Coronary artery (tissue), 2 donors: ENCODE data around the gene FOS.

ENCODE experiments used
- DNase-seq: peaks from one replicate; pipeline ENCODE4 v3.0.0-alpha.2; 2017; ENCODE audit warnings: low spot score
- H3K27ac ChIP-seq, 2 donors: fragments of 200-600 bp; sonication (generic); one replicate each; pipeline ENCODE4 v1.5.1; 2016 to 2019
- H3K4me3 ChIP-seq: fragments of 200-600 bp; sonication (generic); 2 replicates; pipeline ENCODE4 v1.5.1; 2016; ENCODE audit warnings: mild to moderate bottlenecking, moderate library complexity
- TF ChIP-seq, protein P1 (sequence below): fragments of 200-600 bp; sonication (generic); IDR thresholded peaks from one replicate; pipeline ENCODE4 v1.5.1; 2019; ENCODE audit warnings: antibody characterized with exemption

Gene FOS

GRCh38 chr14:75295061-75295461 lies 16.4 kb downstream of the FOS start:
- H3K4me3 ChIP-seq, result peak overlapping the region; percentile 89
- H3K27ac ChIP-seq, result peak overlapping the region; percentile 83 to 96
- TF ChIP-seq, protein P1, sequence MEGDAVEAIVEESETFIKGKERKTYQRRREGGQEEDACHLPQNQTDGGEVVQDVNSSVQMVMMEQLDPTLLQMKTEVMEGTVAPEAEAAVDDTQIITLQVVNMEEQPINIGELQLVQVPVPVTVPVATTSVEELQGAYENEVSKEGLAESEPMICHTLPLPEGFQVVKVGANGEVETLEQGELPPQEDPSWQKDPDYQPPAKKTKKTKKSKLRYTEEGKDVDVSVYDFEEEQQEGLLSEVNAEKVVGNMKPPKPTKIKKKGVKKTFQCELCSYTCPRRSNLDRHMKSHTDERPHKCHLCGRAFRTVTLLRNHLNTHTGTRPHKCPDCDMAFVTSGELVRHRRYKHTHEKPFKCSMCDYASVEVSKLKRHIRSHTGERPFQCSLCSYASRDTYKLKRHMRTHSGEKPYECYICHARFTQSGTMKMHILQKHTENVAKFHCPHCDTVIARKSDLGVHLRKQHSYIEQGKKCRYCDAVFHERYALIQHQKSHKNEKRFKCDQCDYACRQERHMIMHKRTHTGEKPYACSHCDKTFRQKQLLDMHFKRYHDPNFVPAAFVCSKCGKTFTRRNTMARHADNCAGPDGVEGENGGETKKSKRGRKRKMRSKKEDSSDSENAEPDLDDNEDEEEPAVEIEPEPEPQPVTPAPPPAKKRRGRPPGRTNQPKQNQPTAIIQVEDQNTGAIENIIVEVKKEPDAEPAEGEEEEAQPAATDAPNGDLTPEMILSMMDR, result no peak
- DNase-seq, result peak; percentile 91

DNA sequence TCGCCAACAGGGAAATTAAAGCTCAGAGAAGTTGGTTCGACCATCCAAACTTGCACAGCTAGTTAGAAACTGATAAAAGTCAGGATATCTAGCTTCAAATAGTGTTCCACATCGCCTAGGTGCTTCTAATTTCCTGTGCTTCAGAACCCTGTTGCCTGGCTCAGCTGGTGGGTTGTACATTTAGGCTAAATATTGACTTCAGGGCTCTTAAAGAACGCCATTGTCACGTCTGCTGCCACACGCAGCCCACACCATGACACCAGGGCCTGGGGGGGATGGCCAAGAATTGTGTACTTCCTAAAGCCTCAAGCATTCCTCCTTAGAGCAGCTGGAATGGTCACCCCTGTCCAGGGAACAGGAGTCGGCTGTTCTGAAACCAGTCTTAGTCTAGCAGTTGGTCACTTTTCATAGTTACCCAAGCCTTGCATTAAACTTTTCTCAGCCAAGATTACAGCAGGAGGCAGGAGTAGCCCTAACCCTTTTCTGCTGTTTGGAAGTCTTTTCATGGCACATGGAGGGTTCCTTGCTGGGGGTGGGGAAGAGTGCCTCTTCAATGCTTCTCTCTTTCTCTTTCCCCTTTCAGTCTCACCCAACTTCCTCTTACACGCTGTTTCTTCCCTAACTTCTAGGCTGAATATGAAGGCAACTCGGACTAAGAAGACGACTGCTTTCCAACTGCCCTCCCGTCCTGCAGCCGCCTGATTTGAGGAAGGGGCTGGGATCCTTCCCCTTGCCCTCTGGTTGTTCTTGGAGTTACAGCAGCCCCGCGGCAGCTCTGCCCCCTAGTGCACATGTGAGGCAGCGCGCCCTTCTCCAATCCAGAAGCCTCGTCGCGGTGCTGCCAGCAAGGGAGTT lies 17.1 kb downstream of the FOS start:
- Histone ChIP-seq H3K27ac (peak overlapping the region; percentile 83 to 96), H3K4me3 (peak overlapping the region; percentile 89)
- TF ChIP-seq, protein P1, result peak; percentile 90
- peak; percentile 91 for DNase-seq

GRCh38 chr14:75297411-75298040 lies 18.9 kb downstream of the FOS start:
- peak overlapping the region; percentile 5 to 73 for H3K27ac ChIP-seq
- TF ChIP-seq, protein P1, result no peak
- DNase-seq, result no peak

GRCh38 chr14:75298187-75298965 lies 19.7 kb downstream of the FOS start:
- TF ChIP-seq, protein P1, result no peak
- no peak for DNase-seq
- Histone ChIP-seq H3K27ac (peak overlapping the region; percentile 37 to 88), H3K4me3 (peak overlapping the region; percentile 51)

More at GRCh38 chr14:75297411-75298040, 18.9 kb downstream of the FOS start:
- H3K4me3 ChIP-seq, result no peak overlapping the region

DNA sequence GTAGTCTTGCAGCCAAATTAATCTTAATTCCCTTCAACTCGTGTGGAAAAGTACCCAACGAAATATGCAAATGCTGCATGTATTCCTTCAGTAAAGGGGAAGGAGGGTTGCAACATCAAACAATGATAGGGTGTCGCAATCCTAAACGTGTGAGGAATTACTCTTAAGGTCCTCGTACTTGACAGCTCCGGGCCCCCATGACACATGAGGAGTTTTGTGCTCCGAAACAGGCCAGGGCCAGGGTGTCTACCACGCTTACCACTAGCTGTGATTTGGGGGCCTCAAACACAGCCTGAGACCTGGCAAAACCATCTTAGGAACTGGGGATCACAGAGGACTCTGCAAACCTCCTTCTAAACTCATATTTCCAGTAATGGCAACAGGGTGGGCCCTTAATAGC lies 20.4 kb downstream of the FOS start:
- no peak for DNase-seq
- Histone ChIP-seq H3K27ac (peak overlapping the region; percentile 37 to 88), H3K4me3 (peak overlapping the region; percentile 51)
- TF ChIP-seq, protein P1, result no peak

DNA sequence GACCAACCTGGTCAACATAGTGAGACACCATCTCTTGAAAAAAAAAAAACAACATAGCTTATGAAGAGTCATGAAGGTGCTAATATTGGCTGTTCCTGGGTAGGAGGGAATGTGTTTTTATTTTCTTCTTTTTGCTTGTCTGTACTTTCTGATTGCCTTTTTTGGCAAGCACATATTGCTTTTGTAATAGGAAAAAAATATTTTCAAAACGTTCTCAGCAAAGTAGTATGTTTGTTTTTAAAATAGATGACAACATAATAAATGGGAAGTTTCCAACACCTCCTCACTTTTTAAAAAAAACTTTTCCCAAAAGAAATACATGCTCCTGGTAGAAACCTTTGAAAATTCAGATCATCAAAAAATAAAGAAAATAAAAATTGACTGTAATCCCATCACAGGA lies 20.9 kb downstream of the FOS start:
- Histone ChIP-seq H3K27ac (peak overlapping the region; percentile 37 to 88), H3K4me3 (no peak overlapping the region)
- TF ChIP-seq, protein P1, result no peak
- DNase-seq, result no peak
